ENCODE measurements around the gene ADGRB3. TPM values are rescaled to one million over a fixed set of nuclear protein-coding genes. Genes with fewer than 3 reads are reported as not detected.
A peak's percentile ranks its signal among the peaks of the same experiment; 100 is the strongest.
"Not testable (repeated sequence)": the region's sequence is repeated elsewhere in the genome, so short reads cannot be mapped to it uniquely, and the experiment has no call there.

ADGRB3 gene
- total RNA-seq, 1 donor from 2014 or later, result 1.7 TPM

GRCh38 chr6:69220375-69220774 is 585.3 kb downstream of the ADGRB3 start:
- intact Hi-C loops (cut with DNase I), result no loop called here
- no peak for ATAC-seq
- DNase-seq (ENCODE audit: missing footprints), result no peak

GRCh38 chr6:69232008-69232407 is 596.9 kb downstream of the ADGRB3 start:
- ATAC-seq, result no peak
- intact Hi-C loops (cut with DNase I), result no loop called here
- no peak for DNase-seq (ENCODE audit: missing footprints)

- intact Hi-C loops (cut with DNase I), result no loop called here
- DNase-seq (ENCODE audit: missing footprints) (no peak), ATAC-seq (no peak)
Observed at GRCh38 chr6:69232496-69232895, 597.4 kb downstream of the ADGRB3 start.

GRCh38 chr6:69232911-69233448 is 597.9 kb downstream of the ADGRB3 start:
- intact Hi-C loops (cut with DNase I), result no loop called here
- DNase-seq (ENCODE audit: missing footprints) (peak; percentile 85), ATAC-seq (peak; percentile 90)

GRCh38 chr6:69238067-69238466 is 603.0 kb downstream of the ADGRB3 start:
- DNase-seq (ENCODE audit: missing footprints) (no peak), ATAC-seq (no peak)
- intact Hi-C loops (cut with DNase I), result no loop called here

- DNase-seq (ENCODE audit: missing footprints), result no peak
- intact Hi-C loops (cut with DNase I), result no loop called here
- ATAC-seq, result no peak
Observed at GRCh38 chr6:69246983-69247382, 611.9 kb downstream of the ADGRB3 start.

GRCh38 chr6:69261010-69261409 is 625.9 kb downstream of the ADGRB3 start:
- no peak for DNase-seq (ENCODE audit: missing footprints)
- intact Hi-C loops (cut with DNase I), result no loop called here
- ATAC-seq, result no peak

- DNase-seq (ENCODE audit: missing footprints), result no peak
- intact Hi-C loops (cut with DNase I), result no loop called here
- no peak for ATAC-seq
Observed at GRCh38 chr6:69263297-69263696, 628.2 kb downstream of the ADGRB3 start.

GRCh38 chr6:69265090-69265489 is 630.0 kb downstream of the ADGRB3 start:
- intact Hi-C loops (cut with DNase I), result no loop called here
- no peak for ATAC-seq
- DNase-seq (ENCODE audit: missing footprints), result no peak

- ATAC-seq (no peak), DNase-seq (ENCODE audit: missing footprints) (no peak)
- intact Hi-C loops (cut with DNase I), result no loop called here
Observed at GRCh38 chr6:69265706-69266105, 630.6 kb downstream of the ADGRB3 start.

GRCh38 chr6:69276204-69276603 is 641.1 kb downstream of the ADGRB3 start:
- no peak for ATAC-seq
- DNase-seq (ENCODE audit: missing footprints), result no peak
- intact Hi-C loops (cut with DNase I), result no loop called here

GRCh38 chr6:69279805-69280204 is 644.7 kb downstream of the ADGRB3 start:
- intact Hi-C loops (cut with DNase I), result no loop called here
- DNase-seq (ENCODE audit: missing footprints) (no peak), ATAC-seq (no peak)

GRCh38 chr6:69280858-69281257 is 645.8 kb downstream of the ADGRB3 start:
- intact Hi-C loops (cut with DNase I), result no loop called here
- ATAC-seq (no peak), DNase-seq (ENCODE audit: missing footprints) (no peak)

GRCh38 chr6:69284176-69284730 is 649.2 kb downstream of the ADGRB3 start:
- no peak for ATAC-seq
- intact Hi-C loops (cut with DNase I), result no loop called here
- DNase-seq (ENCODE audit: missing footprints), result no peak

GRCh38 chr6:69285054-69285453 is 650.0 kb downstream of the ADGRB3 start:
- no peak for ATAC-seq
- intact Hi-C loops (cut with DNase I), result no loop called here

GRCh38 chr6:69286331-69286730 is 651.2 kb downstream of the ADGRB3 start:
- intact Hi-C loops (cut with DNase I), result no loop called here
- DNase-seq (ENCODE audit: missing footprints), result no peak
- ATAC-seq, result no peak

More at GRCh38 chr6:69285054-69285453, 650.0 kb downstream of the ADGRB3 start:
- no peak for DNase-seq (ENCODE audit: missing footprints)

GRCh38 chr6:69288198-69288597 is 653.1 kb downstream of the ADGRB3 start:
- ATAC-seq; intact Hi-C loops (cut with DNase I): not testable (repeated sequence)

GRCh38 chr6:69289689-69290495 is 654.8 kb downstream of the ADGRB3 start:
- intact Hi-C loops (cut with DNase I), result loop anchor here (10.0 kb wide), 1 partner anchor 315 kb away; no protein-coding TSS in a partner anchor
- DNase-seq (ENCODE audit: missing footprints) (no peak), ATAC-seq (no peak)

More at GRCh38 chr6:69288198-69288597, 653.1 kb downstream of the ADGRB3 start:
- not testable (repeated sequence) for DNase-seq (ENCODE audit: missing footprints)

- DNase-seq (ENCODE audit: missing footprints) (no peak), ATAC-seq (no peak)
- intact Hi-C loops (cut with DNase I), result loop anchor here (10.0 kb wide), 1 partner anchor 319 kb away; no protein-coding TSS in a partner anchor
Observed at GRCh38 chr6:69293471-69293870, 658.4 kb downstream of the ADGRB3 start.

GRCh38 chr6:69294407-69294806 is 659.3 kb downstream of the ADGRB3 start:
- DNase-seq (ENCODE audit: missing footprints) (no peak), ATAC-seq (no peak)
- intact Hi-C loops (cut with DNase I), result loop anchor here (1.0 to 10.0 kb wide), 2 partner anchors 156 to 320 kb away; no protein-coding TSS in a partner anchor
